ENCODE results near the gene MPG.

Gene MPG

GRCh38 chr16:133716-134115 lies 55.7 kb downstream of the MPG start:
- Histone ChIP-seq H3K4me3 (ENCODE audit: insufficient read depth, low read length, poor library complexity, severe bottlenecking) (no peak overlapping the region), H3K4me2 (ENCODE audit: low read depth, low read length, poor library complexity, severe bottlenecking) (no peak overlapping the region), H3F3A (ENCODE audit: insufficient read depth) (peaks cover 6% of the 10 kb centered on the region), H3K9me2 (replicated peaks; ENCODE audit: insufficient read depth, low read length) (no peaks in the 10 kb centered on the region), H3K9ac (ENCODE audit: low read length) (no peak overlapping the region), H3K27me3 (ENCODE audit: low read length) (no peaks in the 10 kb centered on the region), H3K79me2 (ENCODE audit: insufficient read depth, low read length) (peaks cover 75% of the 10 kb centered on the region), H2AFZ (ENCODE audit: low read depth, low read length, severe bottlenecking) (no peak overlapping the region), H3K27ac (ENCODE audit: low read depth, low read length) (no peak overlapping the region), H3K36me3 (ENCODE audit: low read length) (no peaks in the 10 kb centered on the region), H4K20me1 (ENCODE audit: low read depth, low read length) (no peaks in the 10 kb centered on the region), H3K9me3 (ENCODE audit: insufficient read depth, low read length) (no peaks in the 10 kb centered on the region)
- TF ChIP-seq EZH2phosphoT487 (conservative IDR thresholded peaks at IDR 0.05; ENCODE audit: low read length) = no peak
- no peak for TF ChIP-seq CTCF (IDR thresholded peaks at IDR 0.05; ENCODE audit: insufficient read depth, low read length, poor library complexity, severe bottlenecking)
